ENCODE results near the gene SNX11.

Gene SNX11

DNA sequence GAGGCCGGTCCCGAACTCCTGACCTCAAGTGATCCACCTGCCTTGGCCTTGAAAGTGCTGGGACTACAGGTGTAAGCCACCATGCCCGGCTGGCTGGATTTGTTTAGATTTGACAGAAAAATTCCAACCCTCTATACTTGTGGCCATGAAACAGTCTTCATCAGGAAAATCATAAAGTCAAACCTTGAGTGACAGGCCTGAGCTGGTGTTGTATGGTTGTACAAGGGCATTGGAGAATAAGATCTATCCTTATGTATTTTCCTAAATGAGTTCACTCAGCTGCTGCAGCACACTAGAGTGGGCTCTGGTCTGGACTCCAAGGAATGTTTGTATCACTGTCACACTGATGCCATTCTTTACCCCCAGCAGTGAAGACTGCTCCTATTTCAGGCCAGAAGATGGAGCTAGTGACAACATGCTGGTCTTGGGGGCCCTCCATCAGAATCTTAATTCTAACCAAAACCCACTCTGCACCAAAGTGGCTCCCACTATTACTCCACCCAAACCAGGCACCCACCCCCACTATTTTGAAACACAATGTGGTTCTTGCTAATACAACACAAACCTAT, 27.4 kb downstream of the SNX11 start:
- no peak for DNase-seq

DNA sequence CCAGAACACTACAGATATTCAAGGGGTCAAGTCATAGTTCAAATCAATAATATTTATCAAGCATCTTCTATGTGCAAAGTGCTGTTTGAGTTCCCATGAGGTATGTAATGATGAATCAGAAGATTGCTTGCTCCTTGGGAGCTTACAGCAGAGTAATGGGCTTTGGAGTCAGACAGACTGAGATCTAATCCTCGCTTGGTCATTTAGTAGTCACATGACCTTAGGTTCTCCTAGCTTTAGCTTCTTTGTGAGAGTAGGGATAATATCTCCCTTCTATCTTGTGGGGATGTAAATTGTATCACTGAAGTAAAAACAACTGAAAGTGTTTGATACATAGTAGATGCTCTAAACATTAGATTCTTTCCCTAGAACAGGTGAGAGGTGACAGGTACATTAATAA, 30.1 kb downstream of the SNX11 start:
- DNase-seq = no peak

DNA sequence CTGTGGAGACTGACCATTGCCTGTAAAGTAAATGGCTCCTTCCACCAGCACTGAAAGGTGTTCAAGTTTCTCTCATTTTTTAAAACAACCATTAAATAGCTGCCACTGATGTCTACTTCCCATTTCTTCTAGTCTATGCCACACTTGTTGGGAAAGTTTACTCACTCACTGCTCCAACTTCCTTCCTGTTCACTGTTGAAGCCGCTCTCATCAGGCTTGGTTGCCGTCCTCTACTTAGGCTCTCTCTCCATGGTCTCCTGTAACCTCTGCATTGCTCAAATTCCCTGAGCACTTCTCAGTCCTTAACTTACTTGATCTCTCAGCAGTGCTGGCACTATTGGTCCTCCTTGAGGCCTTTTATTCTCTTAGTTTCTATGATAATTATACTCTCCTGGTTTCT, 32.4 kb downstream of the SNX11 start:
- no peak for DNase-seq

DNA sequence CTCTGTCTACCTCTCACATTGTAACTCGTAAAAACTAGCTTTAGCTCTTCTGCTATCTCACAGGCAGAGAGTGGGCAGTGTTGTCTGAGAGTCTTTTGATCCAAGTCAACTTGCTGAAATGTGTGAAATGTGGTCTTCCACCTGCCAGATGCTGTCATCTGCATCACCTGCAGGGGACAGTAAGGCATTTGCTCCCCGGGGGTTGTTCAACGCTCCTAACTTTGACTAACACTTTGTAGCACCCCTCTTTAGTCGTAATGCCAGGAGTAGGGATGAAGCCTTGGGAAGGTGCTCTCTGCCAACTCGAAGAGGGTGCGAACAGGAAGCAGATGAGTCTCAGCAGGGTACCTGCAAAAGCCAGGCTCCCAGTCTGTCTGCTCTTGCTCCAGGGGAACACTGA, 36.1 kb downstream of the SNX11 start:
- DNase-seq = no peak

DNA sequence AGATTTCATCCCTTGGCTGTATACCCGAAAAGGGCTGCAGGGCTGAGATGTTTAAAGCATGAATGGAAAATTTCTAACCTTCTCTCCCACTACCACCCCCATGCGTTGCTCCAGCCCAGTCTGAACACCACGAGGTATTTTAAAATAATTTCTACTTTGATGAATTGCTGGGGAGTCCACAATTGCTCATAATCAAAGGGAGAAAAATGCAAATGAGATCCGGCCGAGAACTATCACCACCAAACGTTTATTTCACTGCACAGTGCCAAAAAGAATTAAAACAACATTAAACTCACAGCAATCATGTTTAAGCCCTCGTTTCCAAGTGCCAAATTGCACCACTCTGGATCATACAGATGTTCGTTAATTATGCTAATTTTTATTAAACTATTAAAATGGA, 36.7 kb downstream of the SNX11 start:
- no peak for DNase-seq

DNA sequence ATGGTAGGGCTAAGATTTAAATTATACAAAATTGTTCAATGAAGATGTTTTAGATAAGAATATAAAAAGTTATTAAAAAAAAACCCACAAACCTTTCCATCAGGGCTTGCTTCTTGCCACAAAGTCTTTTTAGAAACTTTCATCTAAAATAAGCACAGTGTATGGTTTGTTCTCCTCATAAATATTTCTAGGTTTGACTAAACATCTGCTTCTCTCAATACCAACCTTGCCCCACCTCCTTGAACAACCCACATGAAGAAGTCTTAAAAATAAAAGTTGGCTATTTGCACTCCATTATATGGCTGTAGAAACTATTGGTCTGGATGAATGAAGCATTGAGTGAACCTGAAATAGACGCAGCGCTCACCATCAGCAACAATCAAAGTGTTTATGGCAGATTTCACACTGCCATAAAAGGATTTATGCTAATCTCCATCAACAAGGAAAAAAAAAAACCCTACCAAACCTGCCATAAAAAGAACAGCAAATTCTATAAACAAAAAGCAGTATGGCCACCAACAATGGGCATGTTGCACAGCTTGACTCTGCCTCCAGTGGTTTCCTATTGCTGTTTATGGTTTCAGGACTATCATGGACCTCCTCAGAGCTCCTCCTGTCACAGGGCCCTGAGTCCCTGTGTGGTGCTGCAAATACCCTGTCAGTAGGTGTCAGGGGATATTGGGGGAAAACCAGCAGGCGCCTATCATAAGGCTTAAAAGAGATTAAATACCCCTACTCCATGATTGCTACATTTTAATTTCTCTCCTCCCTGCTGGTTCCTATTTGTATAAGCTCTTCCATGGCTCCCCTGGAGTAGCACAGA, 37.6 kb downstream of the SNX11 start:
- DNase-seq = no peak

DNA sequence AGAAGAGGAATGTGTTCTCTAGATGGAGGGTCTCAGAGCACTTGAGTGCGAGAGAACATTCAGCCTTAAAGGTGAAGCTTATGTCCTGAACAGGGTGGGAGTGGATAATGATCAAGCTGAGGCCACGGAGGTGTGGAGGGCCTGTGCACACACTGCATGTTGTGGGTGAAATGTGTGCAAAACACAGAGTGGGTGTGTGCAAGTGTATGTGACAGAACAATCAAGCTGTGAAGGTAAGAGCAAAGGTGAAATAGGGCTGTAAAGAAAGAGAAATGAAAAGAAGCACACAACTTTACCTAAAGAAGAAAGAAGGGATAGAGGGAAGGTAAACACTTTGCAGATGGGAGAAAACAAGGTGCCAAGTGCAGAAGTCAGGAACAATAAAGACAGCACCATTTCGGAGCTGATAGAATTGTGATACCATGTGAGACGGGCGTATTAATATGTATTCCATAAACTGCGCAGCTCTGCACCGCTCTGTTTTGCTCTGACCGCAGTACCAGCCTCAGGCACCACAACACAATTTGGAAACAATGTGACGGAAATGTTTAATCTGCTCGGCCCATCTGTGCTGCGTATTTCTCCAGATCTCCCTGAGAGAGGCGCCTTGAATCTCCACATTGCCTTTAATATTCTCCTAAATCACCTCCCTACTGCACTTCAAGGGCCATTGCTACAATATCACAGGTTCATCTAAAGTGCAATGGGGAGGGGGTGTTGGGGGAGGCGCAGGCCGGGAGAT, 40.6 kb downstream of the SNX11 start:
- no peak for DNase-seq

DNA sequence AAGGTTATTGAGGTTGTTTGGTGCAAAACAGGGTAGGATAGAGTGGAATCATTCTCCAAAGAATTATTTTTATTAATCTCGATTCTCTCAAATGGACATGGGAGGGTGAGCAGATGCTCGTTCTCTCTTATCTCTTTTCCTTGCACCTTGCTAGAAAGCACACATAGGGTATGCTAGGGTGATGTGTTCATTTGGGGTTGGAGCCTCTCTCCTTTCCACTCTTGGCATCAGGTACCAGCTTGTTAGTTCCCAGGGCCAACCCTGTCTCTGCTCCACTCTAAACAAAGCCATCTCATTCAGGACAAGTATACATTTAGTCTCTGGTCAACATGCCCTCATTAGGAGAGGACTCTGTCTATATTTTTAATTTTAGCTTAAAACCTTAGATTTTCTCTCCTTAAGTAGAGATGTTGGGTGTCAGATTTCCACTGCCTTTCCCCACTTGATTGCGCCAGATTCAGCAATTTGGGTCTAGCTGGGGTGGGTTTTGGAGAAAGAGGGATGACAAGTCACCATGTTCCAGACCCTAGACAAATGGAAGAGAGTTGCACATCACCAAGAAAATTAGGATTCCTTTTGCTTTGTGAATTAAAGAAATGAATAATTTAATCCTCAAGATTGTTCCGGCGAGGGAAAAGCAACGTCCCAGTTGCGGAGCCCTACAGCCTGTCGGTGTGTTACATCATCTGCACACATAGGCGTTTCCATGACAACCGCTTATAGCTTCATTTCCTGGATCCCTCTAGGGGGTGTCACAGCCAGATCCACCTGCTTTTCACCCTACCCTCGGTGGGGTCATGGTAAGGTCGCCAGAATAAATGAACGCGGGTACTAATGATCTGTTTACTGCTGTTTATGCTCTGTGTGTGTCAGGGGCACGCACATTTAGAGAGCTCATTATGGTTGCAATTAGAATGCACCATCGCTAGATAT, 41.6 kb downstream of the SNX11 start:
- no peak for DNase-seq

DNA sequence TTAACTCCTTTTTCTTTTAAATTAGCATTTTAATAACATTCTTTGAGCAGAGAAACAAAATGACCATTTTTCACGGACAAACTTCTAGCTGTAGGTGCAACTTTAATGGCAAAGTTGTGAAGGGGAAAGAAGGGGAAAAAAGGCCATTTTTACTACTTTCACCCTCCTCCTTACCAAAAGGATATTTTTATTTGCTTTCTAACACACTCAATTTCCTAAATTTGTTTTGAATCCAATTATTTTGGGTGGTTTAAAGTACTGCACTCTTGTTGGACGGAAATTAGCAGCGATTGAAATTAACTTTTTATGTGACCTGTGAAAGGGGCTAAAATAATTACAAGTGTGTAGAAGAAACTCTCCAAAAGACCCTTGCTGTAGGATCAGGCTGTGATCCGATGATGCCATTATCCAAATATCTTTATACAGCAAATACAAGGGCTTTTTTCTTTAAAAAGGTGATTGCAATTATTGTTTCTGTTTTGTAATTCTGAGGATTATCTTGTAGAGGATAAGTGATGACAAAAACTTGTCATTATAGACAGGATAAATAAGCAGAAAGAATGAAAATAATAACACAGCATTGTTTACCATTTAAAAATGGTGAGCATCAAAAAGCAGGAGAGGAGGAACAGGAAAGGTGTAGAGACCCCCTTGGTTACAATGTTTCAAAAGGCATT, 42.4 kb downstream of the SNX11 start:
- no peak for DNase-seq

DNA sequence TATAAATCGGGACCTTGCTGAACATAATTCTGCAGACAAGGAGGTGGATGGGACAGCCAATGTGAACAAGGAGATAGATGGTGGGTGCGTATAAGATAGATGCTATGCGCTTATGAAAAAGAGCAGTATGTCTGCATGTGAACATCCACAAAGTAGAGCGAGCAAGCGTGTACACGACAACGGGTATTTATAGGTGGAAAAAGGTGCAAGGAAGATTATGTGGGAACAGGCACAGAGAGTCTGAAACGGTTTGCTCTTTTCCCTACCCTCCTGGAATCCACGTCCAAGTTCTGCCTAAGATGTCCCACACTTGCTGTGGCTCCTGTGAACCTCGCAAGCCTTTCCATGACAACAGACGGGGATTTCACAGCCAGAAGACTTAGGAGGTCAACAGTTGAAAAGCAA, 43.0 kb downstream of the SNX11 start:
- no peak for DNase-seq

DNA sequence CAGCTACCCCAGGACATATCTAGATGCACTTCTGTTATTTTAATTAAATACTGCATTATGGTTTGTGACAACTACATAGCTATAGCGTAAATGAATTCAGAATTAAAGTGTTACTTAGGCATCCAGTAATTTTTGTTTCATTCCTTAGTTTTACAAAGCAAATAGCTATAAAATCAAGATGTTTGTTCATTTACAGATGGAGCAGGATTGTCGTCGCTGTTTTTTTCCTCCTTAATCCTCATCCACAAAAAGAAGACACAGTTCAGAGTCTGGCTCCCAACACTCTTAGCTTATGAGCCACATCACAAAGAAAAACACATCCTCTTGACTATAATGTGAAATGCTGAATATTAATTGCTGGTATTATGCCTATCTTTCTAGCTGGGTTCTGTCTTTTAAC, 43.7 kb downstream of the SNX11 start:
- DNase-seq = no peak

DNA sequence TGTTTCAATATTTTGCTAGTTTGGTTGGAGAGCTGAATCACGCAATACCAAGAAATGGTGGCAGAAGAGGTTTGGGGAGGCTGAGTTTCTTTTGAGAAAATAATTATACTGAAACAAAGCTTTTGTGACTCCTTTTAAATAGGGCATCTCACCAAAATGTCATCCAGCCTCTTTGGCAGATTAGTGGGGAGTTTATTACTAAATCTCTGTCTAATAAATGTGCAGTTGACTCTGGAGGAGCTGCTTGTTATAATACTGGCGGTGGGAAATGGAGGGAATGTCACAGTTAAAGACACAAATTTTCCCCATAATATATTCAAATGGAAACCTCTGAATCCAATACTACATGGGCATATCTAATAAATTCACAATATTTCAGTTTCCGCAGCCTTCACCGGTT, 44.7 kb downstream of the SNX11 start:
- no peak for DNase-seq

DNA sequence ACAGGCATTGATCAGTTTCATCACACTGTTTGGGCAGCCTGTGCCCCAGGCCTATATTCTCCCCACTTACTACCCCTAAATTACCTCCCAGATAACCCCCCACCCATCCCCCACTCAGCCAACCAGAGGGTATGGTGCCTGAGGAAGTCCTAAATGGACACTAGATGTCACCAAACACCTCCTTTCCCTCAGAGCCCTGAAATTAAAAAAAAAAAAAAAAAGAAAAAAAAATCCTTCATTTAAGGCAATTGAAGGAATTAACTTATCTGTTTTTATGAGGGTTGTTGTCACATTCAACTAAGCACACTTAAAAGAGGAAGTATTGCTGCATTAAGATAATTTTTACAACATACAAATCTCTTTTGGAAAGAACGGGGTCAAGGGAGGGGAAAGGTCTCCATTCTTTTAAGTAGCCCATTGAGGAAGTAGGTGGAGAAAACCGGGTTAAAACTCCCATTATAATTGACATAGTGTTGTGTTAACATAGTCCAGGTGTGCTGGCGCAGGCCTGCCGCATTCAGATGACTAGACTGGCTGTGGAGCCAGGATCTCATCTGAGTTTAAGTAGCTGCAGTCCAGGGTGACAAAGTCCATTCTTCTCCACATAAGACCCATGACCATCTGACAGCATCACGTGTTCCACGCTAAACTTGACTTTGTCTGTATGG, 46.3 kb downstream of the SNX11 start:
- no peak for DNase-seq

DNA sequence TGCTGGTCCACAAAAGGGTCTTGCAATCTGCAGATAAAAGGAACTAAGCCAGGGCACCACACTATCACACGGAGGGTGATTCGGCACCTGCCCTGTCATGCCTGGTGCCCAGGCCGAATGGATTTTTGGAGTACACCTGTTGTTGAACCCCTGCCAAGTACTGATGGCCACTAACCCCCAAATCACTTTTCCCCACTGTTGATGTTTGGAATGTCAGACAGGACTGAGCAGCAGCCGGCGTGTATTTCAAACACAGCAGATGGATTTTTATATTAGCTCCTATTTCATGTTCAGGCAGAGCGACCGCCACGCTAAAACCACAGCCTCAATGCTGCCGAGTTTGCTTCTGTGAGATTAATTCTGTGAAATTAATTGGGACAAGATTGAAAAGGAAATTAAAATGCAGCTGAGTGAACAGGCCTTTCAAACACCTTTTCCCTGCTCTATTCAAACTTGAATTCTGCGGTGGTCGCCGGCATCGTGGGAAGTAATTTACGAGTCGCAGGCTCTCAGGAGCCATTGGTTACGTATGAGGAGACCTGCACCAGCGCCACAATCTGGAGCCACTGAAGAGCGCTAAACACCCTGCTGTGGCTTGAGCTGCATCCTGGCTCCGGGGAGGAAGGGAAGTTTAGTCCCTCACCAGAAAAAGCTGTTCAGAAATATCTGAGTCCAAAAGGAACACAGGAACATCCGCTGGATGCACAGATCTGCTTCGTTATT, 48.5 kb downstream of the SNX11 start:
- DNase-seq = no peak

DNA sequence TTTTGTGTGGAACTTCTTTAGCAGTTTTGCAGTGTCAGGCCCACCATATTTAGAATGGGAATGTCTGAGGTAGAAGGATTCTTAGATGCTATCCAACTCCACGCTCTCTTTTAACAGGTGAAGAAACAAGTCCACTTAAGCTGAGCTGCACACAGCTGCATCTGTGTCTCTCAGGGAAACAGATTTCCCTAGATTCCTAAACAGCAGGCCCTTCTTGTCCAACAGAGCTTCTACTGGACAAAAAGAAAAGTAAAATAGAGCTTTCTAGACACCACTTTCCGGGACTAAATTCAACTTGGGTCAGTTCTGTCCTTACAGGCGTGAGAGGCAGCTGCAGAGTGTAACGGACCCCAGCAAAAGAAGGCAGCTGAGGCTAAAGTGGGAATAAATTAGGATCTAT, 51.7 kb downstream of the SNX11 start:
- DNase-seq = no peak

DNA sequence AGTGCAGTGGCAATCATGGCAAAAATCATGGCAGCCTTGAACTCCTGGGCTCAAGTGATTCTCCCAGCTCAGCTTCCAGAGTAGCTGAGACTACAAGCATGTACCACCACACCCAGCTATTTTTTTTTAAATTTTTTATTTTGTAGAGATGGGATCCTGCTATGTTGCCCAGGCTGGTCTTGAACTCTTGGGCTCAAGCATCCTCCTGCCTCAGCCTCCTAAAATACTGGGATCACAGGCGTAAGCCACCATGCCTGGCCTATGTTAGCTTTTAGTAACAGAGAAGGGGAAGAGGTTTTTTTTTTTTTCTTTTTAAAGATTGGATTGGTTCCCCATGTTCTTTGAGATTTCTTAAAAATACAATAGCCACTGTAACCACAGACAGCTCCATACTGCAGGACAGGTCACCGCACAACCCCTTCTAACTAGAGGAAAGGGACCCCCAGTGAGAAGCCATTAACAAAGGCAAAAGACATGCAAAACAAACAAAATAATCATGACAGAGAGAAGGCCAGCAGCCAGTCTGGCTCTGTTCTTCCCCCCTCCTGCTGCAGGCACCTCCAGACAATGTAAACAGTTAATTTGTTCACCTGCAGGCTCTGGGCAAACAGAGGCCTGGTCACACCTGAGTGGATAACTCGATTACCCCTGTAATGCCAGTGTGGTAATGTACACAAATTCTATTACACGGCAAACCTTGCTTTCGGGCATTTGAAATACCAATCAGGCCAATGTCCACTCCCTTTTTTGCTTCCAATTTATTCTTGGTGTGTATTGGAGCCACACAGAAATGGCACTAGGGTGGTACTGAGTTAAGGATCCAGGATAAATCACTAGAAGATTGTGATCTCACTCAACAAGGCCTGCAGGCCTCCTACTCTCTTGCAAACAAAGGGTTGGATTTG, 52.9 kb downstream of the SNX11 start:
- DNase-seq = no peak

DNA sequence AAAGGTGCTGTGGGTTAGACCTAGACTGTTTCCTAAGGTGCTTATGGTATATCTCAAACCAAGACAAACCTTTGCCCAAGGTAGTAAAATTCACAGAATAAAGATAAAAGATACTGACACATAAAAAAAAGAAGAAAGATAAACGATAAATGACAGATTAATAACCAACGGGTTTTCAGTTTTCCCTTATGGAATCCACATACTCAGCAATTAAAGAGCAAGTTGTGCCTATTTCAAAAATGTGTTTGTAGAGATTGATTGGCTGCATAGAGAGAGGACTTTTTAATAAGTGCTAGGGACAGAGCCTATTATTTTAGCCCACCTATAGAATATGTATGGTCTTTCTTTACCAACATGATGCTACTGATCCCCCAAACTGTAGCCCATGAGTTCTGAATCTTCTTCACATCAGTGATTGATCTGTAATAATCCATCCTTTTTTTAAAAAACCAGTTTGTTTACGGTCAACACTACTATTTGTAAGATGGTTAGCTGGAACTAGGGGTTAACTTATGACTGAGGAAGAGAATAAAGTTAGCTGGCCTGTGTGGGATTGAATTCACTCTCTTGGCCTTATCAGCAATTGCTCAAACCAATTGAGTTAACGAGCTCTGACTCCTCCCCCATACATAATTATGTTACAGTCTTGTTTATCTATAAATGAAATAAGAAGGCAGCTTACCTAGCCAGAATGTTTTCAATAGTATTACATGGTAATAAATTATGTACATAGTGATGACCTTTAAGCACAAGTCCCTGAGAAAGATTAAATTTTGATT, 53.8 kb downstream of the SNX11 start:
- no peak for DNase-seq

DNA sequence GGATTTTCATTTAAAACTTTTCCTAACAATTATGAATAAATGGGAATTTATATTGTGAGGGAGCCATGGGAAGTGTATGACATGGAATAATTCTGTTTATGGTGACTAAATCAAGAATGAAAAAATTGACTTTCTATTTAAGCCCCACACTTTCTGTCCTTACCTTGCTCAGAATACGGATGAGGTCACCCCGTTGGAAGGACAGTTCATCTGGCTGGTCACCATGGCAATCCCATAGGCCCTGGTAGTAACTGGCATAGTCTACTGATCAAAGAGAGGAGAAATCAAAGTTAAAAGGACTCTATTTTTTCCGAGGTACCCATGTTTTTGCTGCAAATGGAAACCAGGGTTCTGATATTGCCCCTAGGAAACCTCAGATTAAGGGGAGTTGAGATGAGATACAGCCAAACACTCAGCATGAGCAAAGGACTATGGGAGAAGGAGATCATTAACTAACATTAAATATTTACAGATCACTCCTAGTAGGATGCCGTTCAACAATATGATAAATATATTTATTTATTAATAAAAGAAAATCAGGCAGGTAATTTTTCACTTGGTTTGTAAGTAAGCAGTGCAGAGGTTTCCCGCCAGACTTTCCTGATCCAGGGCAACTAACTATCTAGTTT, 54.9 kb downstream of the SNX11 start:
- DNase-seq = no peak
